ENCODE data around the gene TCAP. TPM values are rescaled to one million over a fixed set of nuclear protein-coding genes. Genes with fewer than 3 reads are reported as not detected.

The TCAP gene
- total RNA-seq, 1 donor from 2014 or later, result 1.3 TPM

DNA sequence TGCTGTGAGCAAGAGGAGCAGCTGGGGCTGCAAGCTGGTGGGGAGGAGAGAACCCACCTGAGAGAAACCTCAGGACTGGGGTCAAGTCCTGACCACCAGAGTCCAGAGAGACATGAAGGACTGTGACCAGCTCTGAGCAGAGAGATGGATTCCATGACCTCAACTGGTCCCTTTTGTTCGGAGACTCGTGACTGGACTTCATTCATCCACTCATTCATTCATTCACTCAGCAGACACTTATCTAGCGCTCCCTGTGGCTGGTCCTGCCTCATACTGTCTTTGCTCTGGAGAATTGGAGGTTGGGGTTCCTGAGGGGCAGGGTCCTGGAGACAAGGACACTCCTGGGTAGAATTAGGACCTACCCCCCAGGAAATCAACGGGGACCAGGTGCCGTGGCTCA, 38.8 kb downstream of the TCAP start:
- Mint-ChIP-seq H3K4me3 (ENCODE audit: unreplicated experiment) (no peak overlapping the region), H3K36me3 (ENCODE audit: unreplicated experiment) (no peaks in the 10 kb centered on the region), H3K27ac (ENCODE audit: unreplicated experiment) (no peak overlapping the region), H3K27me3 (ENCODE audit: unreplicated experiment) (no peaks in the 10 kb centered on the region), H3K9me3 (ENCODE audit: unreplicated experiment) (no peaks in the 10 kb centered on the region), H3K4me1 (ENCODE audit: unreplicated experiment) (peaks cover 32% of the 10 kb centered on the region)
- TF ChIP-seq, protein P1, sequence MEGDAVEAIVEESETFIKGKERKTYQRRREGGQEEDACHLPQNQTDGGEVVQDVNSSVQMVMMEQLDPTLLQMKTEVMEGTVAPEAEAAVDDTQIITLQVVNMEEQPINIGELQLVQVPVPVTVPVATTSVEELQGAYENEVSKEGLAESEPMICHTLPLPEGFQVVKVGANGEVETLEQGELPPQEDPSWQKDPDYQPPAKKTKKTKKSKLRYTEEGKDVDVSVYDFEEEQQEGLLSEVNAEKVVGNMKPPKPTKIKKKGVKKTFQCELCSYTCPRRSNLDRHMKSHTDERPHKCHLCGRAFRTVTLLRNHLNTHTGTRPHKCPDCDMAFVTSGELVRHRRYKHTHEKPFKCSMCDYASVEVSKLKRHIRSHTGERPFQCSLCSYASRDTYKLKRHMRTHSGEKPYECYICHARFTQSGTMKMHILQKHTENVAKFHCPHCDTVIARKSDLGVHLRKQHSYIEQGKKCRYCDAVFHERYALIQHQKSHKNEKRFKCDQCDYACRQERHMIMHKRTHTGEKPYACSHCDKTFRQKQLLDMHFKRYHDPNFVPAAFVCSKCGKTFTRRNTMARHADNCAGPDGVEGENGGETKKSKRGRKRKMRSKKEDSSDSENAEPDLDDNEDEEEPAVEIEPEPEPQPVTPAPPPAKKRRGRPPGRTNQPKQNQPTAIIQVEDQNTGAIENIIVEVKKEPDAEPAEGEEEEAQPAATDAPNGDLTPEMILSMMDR (IDR thresholded peaks at IDR 0.05), result no peak
- no peak for DNase-seq (ENCODE audit: extremely low spot score, unreplicated experiment)

DNA sequence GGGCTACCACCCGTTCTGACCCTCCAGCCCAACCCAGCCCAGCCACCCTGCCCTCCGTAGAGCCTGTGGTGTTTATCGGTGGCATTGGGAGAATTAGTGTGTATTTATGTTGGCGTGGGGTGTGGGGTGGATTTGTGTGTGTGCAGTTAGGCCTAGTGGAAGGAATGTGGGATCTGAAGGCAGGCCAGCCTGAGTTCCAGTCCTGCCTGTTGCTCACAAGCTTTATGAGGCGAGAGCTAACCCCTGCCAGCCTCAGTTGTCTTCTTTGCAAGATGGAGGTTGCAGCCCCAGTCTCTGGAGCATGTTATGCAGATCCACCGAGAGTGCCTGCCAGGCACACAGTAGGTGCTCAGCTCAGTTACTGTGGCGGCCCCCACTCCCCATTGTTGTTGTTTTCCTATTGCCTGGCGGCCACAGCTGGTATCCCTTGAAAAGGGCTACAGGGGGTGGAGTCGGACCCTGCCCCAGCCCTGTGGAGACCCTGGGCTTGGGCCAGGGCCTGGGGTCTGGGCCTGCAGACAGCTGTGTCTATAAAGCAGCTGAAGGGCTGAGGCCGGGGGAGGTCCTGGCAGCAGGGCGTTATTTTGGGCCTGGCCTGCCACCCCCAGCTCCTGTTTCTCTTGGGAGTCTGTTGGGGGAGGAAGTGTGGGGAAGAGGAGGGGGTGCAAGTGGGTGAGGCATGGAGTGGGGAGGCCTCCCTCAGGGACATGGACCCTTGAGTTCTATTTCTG, 39.8 kb downstream of the TCAP start:
- H3K27ac Mint-ChIP-seq (ENCODE audit: unreplicated experiment), result peak overlapping the region; percentile 31
- H3K4me3 Mint-ChIP-seq (ENCODE audit: unreplicated experiment), result no peak overlapping the region
- H3K4me1 Mint-ChIP-seq (ENCODE audit: unreplicated experiment), result peaks cover 23% of the 10 kb centered on the region
- TF ChIP-seq, protein P1 (IDR thresholded peaks at IDR 0.05), result peak; percentile 16
- H3K27me3 Mint-ChIP-seq (ENCODE audit: unreplicated experiment), result no peaks in the 10 kb centered on the region
- H3K9me3 Mint-ChIP-seq (ENCODE audit: unreplicated experiment), result no peaks in the 10 kb centered on the region
- peaks cover 3% of the 10 kb centered on the region for H3K36me3 Mint-ChIP-seq (ENCODE audit: unreplicated experiment)
- DNase-seq (ENCODE audit: extremely low spot score, unreplicated experiment), result peak; percentile 77

DNA sequence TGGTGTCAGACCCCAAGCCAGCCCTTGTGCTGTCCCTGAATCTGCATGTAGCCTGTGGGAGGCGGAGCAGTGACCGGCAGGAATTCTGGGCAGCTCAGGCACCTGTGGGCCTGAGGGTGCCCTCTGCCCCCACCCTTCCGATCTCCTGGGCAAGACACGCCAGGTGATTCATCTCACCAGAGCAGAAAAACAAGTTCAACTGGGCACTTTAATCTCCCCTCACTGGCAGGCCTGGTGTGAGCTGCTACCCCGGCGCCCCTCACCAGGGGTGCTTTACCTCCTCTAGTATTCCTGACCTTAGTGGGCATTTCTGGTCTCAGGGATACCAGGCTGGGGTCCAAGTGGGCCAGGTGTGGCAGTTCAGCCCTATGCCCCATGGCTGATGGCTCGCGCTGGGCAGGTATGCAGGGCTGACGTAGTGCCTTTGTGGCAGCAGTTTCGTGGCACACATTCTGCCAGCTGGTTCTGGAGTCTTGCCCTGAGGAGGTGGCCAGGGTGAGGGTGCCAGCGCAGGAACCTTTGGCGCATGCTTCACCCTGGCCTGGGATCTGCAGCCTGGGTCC, 40.7 kb downstream of the TCAP start:
- no peak for DNase-seq (ENCODE audit: extremely low spot score, unreplicated experiment)
- Mint-ChIP-seq H3K4me1 (ENCODE audit: unreplicated experiment) (peaks cover 20% of the 10 kb centered on the region), H3K4me3 (ENCODE audit: unreplicated experiment) (no peak overlapping the region)

GRCh38 chr17:39706383-39706782, 41.2 kb downstream of the TCAP start:
- H3K4me1 Mint-ChIP-seq (ENCODE audit: unreplicated experiment), result peaks cover 15% of the 10 kb centered on the region
- no peak for DNase-seq (ENCODE audit: extremely low spot score, unreplicated experiment)
- H3K9me3 Mint-ChIP-seq (ENCODE audit: unreplicated experiment), result no peaks in the 10 kb centered on the region
- TF ChIP-seq, protein P1 (IDR thresholded peaks at IDR 0.05), result no peak
- no peak overlapping the region for H3K4me3 Mint-ChIP-seq (ENCODE audit: unreplicated experiment)
- peaks cover 3% of the 10 kb centered on the region for H3K36me3 Mint-ChIP-seq (ENCODE audit: unreplicated experiment)
- no peak overlapping the region for H3K27ac Mint-ChIP-seq (ENCODE audit: unreplicated experiment)
- H3K27me3 Mint-ChIP-seq (ENCODE audit: unreplicated experiment), result no peaks in the 10 kb centered on the region

More for the DNA sequence above, 40.7 kb downstream of the TCAP start:
- H3K27me3 Mint-ChIP-seq (ENCODE audit: unreplicated experiment), result no peaks in the 10 kb centered on the region
- no peak overlapping the region for H3K27ac Mint-ChIP-seq (ENCODE audit: unreplicated experiment)
- no peaks in the 10 kb centered on the region for H3K9me3 Mint-ChIP-seq (ENCODE audit: unreplicated experiment)
- TF ChIP-seq, protein P1 (IDR thresholded peaks at IDR 0.05), result no peak
- H3K36me3 Mint-ChIP-seq (ENCODE audit: unreplicated experiment), result peaks cover 3% of the 10 kb centered on the region

DNA sequence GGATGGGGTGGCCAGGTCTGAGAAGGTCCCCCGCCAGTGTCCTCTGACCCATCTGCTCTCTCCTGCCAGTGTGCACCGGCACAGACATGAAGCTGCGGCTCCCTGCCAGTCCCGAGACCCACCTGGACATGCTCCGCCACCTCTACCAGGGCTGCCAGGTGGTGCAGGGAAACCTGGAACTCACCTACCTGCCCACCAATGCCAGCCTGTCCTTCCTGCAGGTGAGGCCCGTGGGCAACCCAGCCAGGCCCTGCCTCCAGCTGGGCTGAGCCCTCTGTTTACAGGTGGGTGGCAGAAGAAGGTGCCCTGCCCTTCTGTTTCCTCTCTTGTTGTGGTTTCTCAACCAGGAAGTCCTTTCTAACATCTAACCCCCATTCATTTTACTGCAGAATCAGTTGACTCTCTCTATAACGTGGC, 41.8 kb downstream of the TCAP start:
- H3K27ac Mint-ChIP-seq (ENCODE audit: unreplicated experiment), result no peak overlapping the region
- H3K4me1 Mint-ChIP-seq (ENCODE audit: unreplicated experiment), result peaks cover 11% of the 10 kb centered on the region
- H3K9me3 Mint-ChIP-seq (ENCODE audit: unreplicated experiment), result no peaks in the 10 kb centered on the region
- no peak for DNase-seq (ENCODE audit: extremely low spot score, unreplicated experiment)
- no peaks in the 10 kb centered on the region for H3K27me3 Mint-ChIP-seq (ENCODE audit: unreplicated experiment)
- TF ChIP-seq, protein P1 (IDR thresholded peaks at IDR 0.05), result no peak
- peaks cover 7% of the 10 kb centered on the region for H3K36me3 Mint-ChIP-seq (ENCODE audit: unreplicated experiment)
- H3K4me3 Mint-ChIP-seq (ENCODE audit: unreplicated experiment), result no peak overlapping the region

Data from osteocyte (in vitro differentiated cells).